ENCODE measurements around the gene EFNA5.

DNA sequence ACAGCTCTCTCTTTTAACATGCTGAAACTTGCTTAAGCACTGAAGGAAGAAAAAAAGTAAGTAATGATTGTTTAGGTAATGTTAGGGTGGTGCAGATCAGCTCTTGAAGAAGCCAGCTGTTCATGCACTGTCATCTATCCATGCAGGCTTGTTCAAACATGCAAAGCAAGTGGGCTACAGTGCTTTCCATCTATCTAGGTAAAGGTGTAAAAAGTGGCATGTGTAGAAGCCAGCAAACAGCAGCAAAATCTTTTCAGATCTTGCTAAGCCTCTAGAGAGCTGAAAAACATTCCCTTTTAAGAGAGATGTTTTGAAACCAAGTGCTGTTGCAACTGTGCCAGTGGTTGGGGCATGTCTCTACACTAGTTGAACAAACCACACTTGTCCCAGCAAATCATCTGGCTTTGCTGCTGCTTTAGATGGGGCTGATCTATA, 214.4 kb downstream of the EFNA5 start:
- TF ChIP-seq CTCF (optimal IDR thresholded peaks at IDR 0.05 in 1 of 3, IDR thresholded peaks at IDR 0.05 in 1 of 3, conservative IDR thresholded peaks at IDR 0.05 in 1 of 3; ENCODE audit: extremely low read depth in 1 of 3, insufficient read depth in 2 of 3, low read length in 3 of 3): no peak
- TF ChIP-seq EZH2 (IDR thresholded peaks at IDR 0.05; ENCODE audit: low read length): no peak

Measured in keratinocyte (primary cell).